Lower lobe of right lung (tissue), 2 donors: Measurements from ENCODE around the gene LRRIQ1. TPM values are rescaled to one million over a fixed set of nuclear protein-coding genes. Genes with fewer than 3 reads are reported as not detected.

Experiments used
- ATAC-seq, 2 donors: fragments of 200-7000 bp; cut with Tn5 transposase; one replicate each; pipeline ENCODE4 v1.9.1; 2020 to 2022; ENCODE audit warnings: mild to moderate bottlenecking in 2 of 2, moderate library complexity in 2 of 2
- DNase-seq: peaks from one replicate; pipeline ENCODE4 v3.0.0-alpha.2; 2020
- H3K27ac ChIP-seq: fragments of 200-600 bp; one replicate; pipeline ENCODE4 v1.8.0; 2022
- H3K27me3 ChIP-seq: fragments of 200-600 bp; one replicate; pipeline ENCODE4 v1.8.0; 2022; ENCODE audit warnings: low read depth
- H3K36me3 ChIP-seq: fragments of 200-600 bp; one replicate; pipeline ENCODE4 v1.8.0; 2022; ENCODE audit warnings: mild to moderate bottlenecking
- H3K4me1 ChIP-seq: fragments of 200-600 bp; one replicate; pipeline ENCODE4 v1.8.0; 2022
- H3K4me3 ChIP-seq: fragments of 200-600 bp; one replicate; pipeline ENCODE4 v1.8.0; 2022; ENCODE audit warnings: mild to moderate bottlenecking
- H3K9me3 ChIP-seq: fragments of 200-600 bp; one replicate; pipeline ENCODE4 v1.8.0; 2022
- CTCF ChIP-seq: fragments of 200-600 bp; IDR thresholded peaks from one replicate; pipeline ENCODE4 v1.8.0; 2022; ENCODE audit warnings: antibody characterized with exemption, mild to moderate bottlenecking
- intact Hi-C: fragments of 100-400 bp; cut with DNase I; formaldehyde crosslinking; loops from one replicate; pipeline ENCODE4 v1.11.0; 2022
- total RNA-seq: library from RNA; stranded (reverse); fragmentation: NEBNext Ultra II Directional; extraction: Animal tissue kit (Norgen Biotek cat#: 25700); gene quantifications from one replicate; pipeline ENCODE4 v1.2.1, GENCODE V29; 2021
- donor health status: DM: no; HTN: yes; CAD: no; lungs with severe emphysema.

Gene LRRIQ1
- total RNA-seq, 1 donor from 2014 or later = 10.6 TPM

- H3K27me3 ChIP-seq = no peaks in the 10 kb centered on the region
- TF ChIP-seq CTCF = no peak
- no peaks in the 10 kb centered on the region for H3K4me1 ChIP-seq
- no peak for ATAC-seq
- no peak for DNase-seq
- no peaks in the 10 kb centered on the region for H3K9me3 ChIP-seq
- no peak overlapping the region for H3K4me3 ChIP-seq
- no peak overlapping the region for H3K27ac ChIP-seq
- no peaks in the 10 kb centered on the region for H3K36me3 ChIP-seq
- intact Hi-C loops = no loop called here
These were observed 22.2 kb downstream of the LRRIQ1 start for GRCh38 chr12:85058339-85058738.

GRCh38 chr12:85059594-85059993, 23.4 kb downstream of the LRRIQ1 start:
- intact Hi-C loops = no loop called here
- Histone ChIP-seq H3K27ac (no peak overlapping the region), H3K4me3 (no peak overlapping the region), H3K36me3 (no peaks in the 10 kb centered on the region), H3K4me1 (no peaks in the 10 kb centered on the region), H3K9me3 (no peaks in the 10 kb centered on the region), H3K27me3 (no peaks in the 10 kb centered on the region)
- no peak for ATAC-seq
- no peak for TF ChIP-seq CTCF
- DNase-seq = no peak

GRCh38 chr12:85060916-85061315, 24.8 kb downstream of the LRRIQ1 start:
- Histone ChIP-seq H3K36me3 (no peaks in the 10 kb centered on the region), H3K27me3 (no peaks in the 10 kb centered on the region), H3K9me3 (no peaks in the 10 kb centered on the region), H3K4me1 (no peaks in the 10 kb centered on the region), H3K27ac (no peak overlapping the region), H3K4me3 (no peak overlapping the region)
- intact Hi-C loops = no loop called here
- no peak for DNase-seq
- no peak for TF ChIP-seq CTCF
- ATAC-seq = no peak

- no peaks in the 10 kb centered on the region for H3K9me3 ChIP-seq
- no peak overlapping the region for H3K27ac ChIP-seq
- H3K4me3 ChIP-seq = no peak overlapping the region
- ATAC-seq (no peak), DNase-seq (no peak)
- no peaks in the 10 kb centered on the region for H3K27me3 ChIP-seq
- intact Hi-C loops = no loop called here
- no peaks in the 10 kb centered on the region for H3K36me3 ChIP-seq
- no peak for TF ChIP-seq CTCF
- H3K4me1 ChIP-seq = no peaks in the 10 kb centered on the region
These were observed 29.8 kb downstream of the LRRIQ1 start for GRCh38 chr12:85065837-85066482.

DNA sequence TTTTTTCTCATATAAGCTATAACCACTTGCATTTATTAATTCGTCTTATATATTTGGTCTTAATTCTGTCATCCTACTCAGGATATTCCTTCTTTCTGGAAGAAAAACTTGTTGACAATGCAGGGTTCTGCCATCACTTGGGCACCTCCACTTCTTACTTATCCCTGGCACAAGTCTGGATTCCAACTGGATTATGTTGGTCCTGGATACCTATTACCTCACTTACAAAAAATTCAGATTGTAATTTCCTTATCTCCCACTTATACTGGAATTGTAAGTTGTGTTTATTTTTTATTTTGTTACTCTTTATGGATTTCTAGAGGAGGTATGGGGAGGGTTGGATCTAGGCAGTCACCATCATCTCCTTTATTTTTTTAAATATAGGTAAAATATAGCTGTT, 36.7 kb downstream of the LRRIQ1 start:
- intact Hi-C loops = no loop called here
- DNase-seq (no peak), ATAC-seq (no peak)
- no peak for TF ChIP-seq CTCF
- Histone ChIP-seq H3K4me1 (no peaks in the 10 kb centered on the region), H3K27me3 (no peaks in the 10 kb centered on the region), H3K9me3 (no peaks in the 10 kb centered on the region), H3K4me3 (no peak overlapping the region), H3K36me3 (no peaks in the 10 kb centered on the region), H3K27ac (no peak overlapping the region)
